ENCODE measurements around the gene PCDHA11.
"Not testable (repeated sequence)": the region's sequence is repeated elsewhere in the genome, so short reads cannot be mapped to it uniquely, and the experiment has no call there.

The PCDHA11 gene

GRCh38 chr5:140835622-140836510, 32.9 kb upstream of the PCDHA11 start:
- peaks cover 0 to 3% (median 0%) of the 10 kb centered on the region in 3 donors for H3K36me3 ChIP-seq
- intact Hi-C loops (cut with DNase I; ENCODE audit: low total_unique reads): no loop called here
- DNase-seq: no peak
- peaks cover 0 to 47% (median 29%) of the 10 kb centered on the region in 3 donors for H3K9me3 ChIP-seq
- no peak overlapping the region for H3K27ac ChIP-seq
- no peaks in the 10 kb centered on the region for H3K4me1 ChIP-seq
- no peak for TF ChIP-seq CTCF (IDR thresholded peaks at IDR 0.05)
- H3K27me3 ChIP-seq: peaks cover 0 to 12% of the 10 kb centered on the region in 2 donors
- H3K4me3 ChIP-seq: no peak overlapping the region

- Histone ChIP-seq H3K27me3 (peaks cover 0 to 4% of the 10 kb centered on the region in 2 donors), H3K4me1 (no peaks in the 10 kb centered on the region), H3K4me3 (no peak within 1 kb of the TSS), H3K9me3 (peaks cover 0 to 33% (median 32%) of the 10 kb centered on the region in 3 donors), H3K36me3 (no peaks in the 10 kb centered on the region), H3K27ac (no peak within 1 kb of the TSS)
- TF ChIP-seq CTCF (IDR thresholded peaks at IDR 0.05): no peak
- no peak for DNase-seq
- intact Hi-C loops (cut with DNase I; ENCODE audit: low total_unique reads): no loop called here
These were observed 27.5 kb upstream of the PCDHA11 start, which contains the start of gene PCDHA8 for GRCh38 chr5:140840978-140841962. PCDHA8 (plus strand) TSS chr5:140841187; CDS start chr5:140841322, 135 bp downstream.

GRCh38 chr5:140842798-140843733, 25.7 kb upstream of the PCDHA11 start:
- intact Hi-C loops (cut with DNase I; ENCODE audit: low total_unique reads): no loop called here
- no peaks in the 10 kb centered on the region for H3K36me3 ChIP-seq
- peaks cover 0 to 40% (median 38%) of the 10 kb centered on the region in 3 donors for H3K9me3 ChIP-seq
- no peaks in the 10 kb centered on the region for H3K4me1 ChIP-seq
- H3K27me3 ChIP-seq: peaks cover 0 to 4% of the 10 kb centered on the region in 2 donors
- no peak for DNase-seq
- no peak overlapping the region for H3K4me3 ChIP-seq
- TF ChIP-seq CTCF (IDR thresholded peaks at IDR 0.05): no peak
- H3K27ac ChIP-seq: no peak overlapping the region

- H3K4me1 ChIP-seq; H3K36me3 ChIP-seq; H3K27me3 ChIP-seq; H3K27ac ChIP-seq; intact Hi-C loops (cut with DNase I; ENCODE audit: low total_unique reads); H3K4me3 ChIP-seq; DNase-seq: not testable (repeated sequence)
- H3K9me3 ChIP-seq: peaks cover 4 to 52% (median 26%) of the 10 kb centered on the region in 3 donors
These were observed 20.3 kb upstream of the PCDHA11 start, which contains the start of gene PCDHA9 for GRCh38 chr5:140848139-140849102. PCDHA9 (plus strand) TSS chr5:140848382; CDS start chr5:140848496, 114 bp downstream.

- peaks cover 4 to 52% (median 25%) of the 10 kb centered on the region in 3 donors for H3K9me3 ChIP-seq
- H3K27me3 ChIP-seq; intact Hi-C loops (cut with DNase I; ENCODE audit: low total_unique reads); H3K4me1 ChIP-seq; DNase-seq; H3K27ac ChIP-seq; H3K36me3 ChIP-seq; H3K4me3 ChIP-seq: not testable (repeated sequence)
These were observed 18.7 kb upstream of the PCDHA11 start for GRCh38 chr5:140849831-140850634.
